Measurements from ENCODE around the gene ETV6.

ETV6 gene

DNA sequence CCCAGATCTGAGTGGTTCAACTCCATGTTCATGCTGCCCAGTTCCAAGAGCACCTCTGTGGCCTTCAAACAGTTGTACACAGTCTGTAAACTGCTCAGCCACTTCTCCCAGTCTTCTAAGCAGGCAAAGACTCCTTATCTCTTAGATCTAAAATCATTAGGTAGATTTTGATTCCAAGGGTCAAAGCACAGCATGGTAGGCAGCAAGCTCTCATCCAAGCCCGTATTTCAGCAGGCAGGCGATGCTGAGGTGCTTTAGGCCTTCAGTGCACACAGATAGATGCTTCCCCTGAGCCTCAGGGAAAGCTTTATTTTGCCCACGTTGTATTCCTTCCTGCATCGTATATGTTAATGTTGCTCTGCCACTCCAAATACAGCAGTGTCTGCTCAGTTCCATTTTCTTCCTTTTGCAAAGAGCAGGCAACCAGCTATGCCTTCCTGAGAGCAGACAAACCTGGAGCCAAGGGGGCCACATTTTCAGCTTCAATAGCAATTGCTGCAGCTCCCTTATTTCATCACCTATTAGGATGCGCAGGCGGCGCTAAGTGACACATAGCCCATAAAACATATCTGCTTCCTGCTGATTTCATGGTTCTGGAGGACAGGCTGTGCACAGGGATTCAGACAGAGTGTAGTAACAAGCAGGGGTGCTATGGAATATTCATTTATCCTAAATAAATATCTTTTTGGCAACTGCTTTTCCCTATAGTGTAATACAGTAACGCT is 67.5 kb downstream of the ETV6 start:
- no peak for DNase-seq (ENCODE audit: low read depth, low spot score)

DNA sequence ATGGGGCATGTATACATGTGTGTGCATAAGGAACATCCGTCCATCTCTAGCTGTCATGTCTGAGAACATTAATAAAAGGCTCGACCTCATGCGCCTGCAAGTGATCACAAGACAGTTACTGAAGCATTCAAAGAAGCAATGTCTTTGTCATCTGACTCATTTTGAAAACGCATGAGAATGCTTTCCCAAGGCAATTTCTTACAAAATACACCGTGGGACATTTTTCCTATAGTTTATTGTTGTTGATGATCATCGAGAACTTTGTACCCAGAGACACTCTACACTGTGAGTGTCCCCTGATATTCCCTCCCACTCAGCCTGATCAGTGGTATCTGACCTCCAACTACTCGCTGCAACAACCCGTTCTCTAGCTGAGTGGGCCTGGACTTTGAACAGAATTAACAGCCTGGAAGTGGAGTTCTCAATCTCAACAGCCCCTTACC is 68.1 kb downstream of the ETV6 start:
- no peak for DNase-seq (ENCODE audit: low read depth, low spot score)

DNA sequence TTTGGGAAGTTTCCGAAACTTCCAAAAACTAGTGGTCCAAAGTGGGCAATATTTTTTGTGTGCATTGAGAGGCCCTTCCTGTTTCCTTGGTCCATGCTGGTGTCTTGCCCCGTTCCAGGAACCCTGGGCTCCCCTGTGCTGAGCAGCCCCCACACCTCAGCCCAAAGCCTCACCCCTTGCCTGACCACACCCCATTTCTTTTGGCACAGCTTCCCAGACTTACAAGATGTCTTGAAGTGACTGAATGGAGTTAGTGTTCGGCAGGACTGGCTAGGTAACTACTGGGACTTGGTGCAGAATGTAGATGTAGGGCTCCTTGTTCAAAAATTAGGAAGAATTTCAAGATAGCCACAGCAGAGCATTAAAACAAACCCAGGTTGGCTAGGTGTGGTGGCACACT is 68.6 kb downstream of the ETV6 start:
- no peak for DNase-seq (ENCODE audit: low read depth, low spot score)

DNA sequence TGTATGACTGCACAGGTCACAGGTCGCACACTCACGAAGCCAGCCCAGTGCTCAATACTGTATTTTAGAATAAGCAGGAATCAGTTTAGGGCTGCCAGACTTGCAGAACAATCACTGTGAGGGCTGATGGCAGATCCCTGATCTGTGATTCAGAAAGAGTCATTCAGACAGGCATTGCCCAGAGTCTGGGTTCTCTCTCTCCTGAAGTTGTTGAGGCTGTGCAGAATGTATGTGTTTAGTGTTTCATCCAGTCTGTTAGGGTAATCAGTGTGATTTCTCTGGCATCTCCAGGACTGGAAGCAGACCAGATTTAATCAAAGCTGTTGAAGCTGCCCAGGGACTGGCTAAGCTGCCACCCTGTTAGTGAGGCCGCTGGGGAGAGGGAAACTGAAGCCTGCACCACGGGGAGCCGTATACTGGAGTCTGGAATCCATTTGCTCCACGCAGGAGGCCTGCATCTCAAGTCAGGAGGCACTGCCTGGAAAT is 69.3 kb downstream of the ETV6 start:
- no peak for DNase-seq (ENCODE audit: low read depth, low spot score)

DNA sequence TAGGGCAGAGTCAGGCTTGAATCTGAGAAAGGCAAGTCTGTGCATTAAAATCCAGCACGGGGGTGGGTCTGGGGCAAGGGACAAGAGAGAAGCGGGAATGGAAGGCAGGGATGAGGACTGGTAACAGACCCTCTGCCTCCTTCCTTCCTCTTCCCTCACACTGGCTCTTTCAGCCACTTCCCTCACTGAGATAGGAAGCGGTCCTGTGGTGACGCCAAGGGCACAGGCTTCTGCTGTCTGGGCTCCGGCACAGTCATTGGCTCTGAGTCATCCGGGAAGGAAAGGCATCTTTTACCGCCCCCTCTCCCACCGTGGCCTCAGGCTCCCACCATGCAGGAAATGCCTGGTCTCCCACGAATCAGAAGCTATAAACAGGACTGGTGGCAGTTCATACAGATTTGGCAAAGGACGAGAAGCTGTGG is 70.2 kb downstream of the ETV6 start:
- no peak for DNase-seq (ENCODE audit: low read depth, low spot score)

DNA sequence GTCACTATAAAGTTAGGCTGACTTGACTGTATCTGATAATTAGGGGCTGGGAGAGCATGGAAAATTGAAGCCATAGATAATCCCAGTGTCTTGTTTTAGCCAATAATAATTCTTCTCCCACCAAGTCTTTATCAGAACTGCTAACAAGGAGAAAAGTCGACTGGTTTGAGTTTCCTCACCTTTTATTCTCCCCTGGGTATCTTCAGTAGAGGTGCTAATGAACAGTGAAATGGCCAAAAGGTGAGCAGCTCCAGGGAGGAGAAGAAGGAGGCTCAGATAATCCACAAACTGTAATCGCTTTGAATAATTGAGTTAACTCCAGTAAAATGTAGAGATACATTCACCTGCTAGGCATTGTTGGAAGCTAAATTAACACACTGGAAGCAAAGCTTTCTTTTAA is 72.6 kb downstream of the ETV6 start:
- no peak for DNase-seq (ENCODE audit: low read depth, low spot score)

DNA sequence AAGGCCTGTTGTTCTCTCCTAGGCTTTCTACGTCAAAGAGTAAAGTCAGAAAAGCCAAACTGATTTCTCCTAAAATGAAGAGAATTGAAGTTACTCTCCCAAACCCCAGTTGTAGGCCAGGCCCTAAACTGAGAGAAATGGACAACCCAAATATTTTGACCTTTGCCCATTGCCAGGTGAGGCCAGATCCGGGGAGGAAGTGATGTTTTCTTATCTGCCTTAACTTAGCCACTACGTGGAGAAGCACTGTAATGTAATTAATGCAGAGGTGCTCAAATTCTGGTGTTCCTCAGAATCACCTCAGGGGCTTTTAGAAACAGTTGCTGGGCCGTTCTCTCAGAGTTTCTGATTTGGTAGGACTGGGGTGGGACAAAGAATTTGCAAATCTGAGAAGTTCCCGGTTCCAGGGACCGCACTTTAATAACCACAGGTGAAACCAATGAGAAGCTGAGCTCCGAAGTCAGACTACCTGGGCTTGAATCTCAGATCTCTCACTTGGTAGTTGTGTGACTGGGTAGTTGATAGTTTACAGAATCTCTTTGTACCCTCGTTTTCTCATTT is 73.2 kb downstream of the ETV6 start:
- no peak for DNase-seq (ENCODE audit: low read depth, low spot score)

DNA sequence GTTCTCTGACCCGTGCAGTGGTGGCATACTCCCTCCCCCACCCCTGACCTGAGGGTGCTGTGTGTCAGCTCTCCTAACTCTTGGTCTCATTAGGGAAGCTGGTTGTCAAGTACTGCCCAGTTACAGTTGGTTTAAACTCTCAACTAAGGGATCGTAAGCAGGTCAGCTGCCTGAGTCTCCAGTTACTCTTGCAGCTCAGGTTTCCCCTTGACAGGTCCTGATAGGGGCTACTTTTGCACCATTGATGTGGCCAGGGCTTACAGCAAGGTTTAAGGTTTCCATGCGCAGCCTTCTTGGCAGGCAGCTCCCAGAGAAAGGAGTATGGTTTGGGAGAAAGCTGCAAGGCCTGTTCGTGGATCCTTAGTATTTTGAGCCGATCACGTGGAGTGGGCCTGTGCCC is 74.5 kb downstream of the ETV6 start:
- DNase-seq (ENCODE audit: low read depth, low spot score) = no peak

DNA sequence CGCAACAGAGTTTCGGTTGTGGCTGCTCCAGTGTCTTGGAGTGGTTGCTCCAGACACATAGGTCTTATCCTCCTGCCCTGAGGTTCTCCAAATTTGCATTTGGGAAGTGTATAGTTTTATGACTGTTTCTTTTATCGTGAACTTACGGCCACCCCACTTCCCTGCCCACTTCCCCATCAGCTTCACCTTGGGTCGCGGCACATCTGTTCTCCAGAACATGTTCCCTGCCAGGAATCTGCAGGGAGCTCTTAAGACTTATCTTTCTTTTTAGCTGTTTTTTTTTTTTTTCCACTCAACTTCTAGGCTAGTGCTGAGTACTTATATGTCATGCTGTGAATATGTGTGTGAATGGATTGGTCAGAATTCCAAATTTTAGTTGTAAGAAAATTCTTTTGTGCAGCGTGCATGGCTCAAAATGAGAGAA is 75.4 kb downstream of the ETV6 start:
- DNase-seq (ENCODE audit: low read depth, low spot score) = no peak

DNA sequence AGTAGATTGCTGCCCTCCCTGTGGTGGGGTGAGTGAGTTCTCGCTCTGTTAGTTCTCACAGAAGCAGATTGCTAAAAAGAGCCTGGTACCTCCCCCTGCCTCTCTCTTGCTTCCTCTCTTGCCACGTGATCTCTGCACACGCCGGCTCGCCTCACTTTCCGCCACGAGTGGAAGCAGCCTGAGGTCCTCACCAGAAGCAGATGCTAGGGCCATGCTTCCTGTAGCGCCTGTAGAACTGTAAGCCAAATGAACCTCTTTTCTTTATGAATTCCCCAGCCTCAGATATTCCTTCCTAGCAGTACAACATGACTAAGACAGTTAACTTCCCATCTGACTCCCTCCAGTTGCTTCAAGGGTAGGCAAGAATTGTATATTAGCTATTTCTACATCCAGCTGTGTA is 76.2 kb downstream of the ETV6 start:
- no peak for DNase-seq (ENCODE audit: low read depth, low spot score)

DNA sequence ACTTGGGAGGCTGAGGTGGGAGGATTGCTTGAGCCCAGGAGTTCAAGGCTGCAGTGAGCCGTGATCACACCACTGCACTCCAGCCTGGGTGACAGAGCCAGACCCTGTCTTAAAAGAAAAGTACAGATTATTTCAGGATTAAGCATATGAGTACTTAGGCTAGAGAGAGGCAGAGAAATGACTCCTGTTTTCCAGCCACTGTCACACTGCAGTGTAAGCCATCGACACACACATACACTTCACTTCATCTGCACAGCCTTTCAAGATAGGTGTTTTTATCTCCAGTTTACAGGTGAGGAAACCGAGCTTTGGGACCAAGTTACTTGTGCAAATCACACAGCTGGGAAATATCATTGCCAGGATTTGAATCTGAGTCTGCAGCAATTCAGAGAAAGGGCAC is 77.2 kb downstream of the ETV6 start:
- no peak for DNase-seq (ENCODE audit: low read depth, low spot score)

DNA sequence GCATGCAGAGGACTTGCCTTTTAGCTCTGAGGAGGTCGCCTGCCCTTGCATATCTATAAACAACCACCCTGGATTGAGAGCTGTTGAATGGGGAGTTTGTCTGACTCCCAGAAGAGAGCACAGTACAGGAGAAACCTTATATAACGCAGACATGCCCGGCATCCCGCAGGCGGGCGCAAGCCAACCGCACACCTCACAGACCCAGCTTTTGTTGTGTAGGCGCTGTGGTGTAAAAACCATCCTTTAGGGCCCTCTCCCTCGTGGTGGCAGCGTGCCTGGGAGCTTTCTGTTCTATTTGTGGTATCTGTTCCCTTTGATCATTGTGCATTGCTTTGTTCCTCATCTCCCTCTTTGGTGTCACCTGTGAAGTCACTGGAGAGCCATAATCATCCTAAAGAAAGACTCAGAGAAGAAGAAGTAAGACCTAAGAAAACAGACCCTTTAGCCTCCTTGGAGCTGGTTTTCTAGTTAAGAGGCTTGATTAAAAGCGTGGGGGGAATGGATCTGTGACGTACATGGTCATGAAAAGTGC is 77.7 kb downstream of the ETV6 start:
- peak; percentile 21 for DNase-seq (ENCODE audit: low read depth, low spot score)

DNA sequence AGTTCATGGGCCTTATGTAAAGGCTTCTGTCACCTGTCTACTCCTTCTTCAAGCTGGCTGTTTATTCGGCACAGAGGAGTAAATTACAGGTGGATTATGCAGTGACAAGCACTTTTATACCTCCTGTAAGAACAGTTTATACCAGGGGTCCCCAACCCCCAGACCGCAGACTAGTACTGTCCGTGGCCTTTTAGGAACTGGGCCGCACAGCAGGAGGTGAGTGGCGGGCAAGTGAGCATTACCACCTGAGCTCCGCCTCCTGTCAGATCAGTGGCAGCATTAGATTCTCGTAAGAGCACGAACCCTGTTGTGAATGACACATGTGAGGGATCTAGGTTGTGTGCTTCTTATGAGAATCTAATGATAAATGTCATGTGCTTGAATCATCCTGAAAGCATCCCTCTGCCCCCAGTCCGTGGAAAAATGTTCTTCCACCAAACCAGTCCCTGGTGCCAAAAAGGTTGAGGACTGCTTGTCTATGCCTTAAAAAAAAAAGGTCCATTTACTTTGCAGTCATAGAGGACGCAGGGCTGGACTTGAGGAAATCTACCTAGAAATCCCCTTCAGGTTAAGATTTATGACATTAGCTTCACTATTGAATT is 78.8 kb downstream of the ETV6 start:
- no peak for DNase-seq (ENCODE audit: low read depth, low spot score)

DNA sequence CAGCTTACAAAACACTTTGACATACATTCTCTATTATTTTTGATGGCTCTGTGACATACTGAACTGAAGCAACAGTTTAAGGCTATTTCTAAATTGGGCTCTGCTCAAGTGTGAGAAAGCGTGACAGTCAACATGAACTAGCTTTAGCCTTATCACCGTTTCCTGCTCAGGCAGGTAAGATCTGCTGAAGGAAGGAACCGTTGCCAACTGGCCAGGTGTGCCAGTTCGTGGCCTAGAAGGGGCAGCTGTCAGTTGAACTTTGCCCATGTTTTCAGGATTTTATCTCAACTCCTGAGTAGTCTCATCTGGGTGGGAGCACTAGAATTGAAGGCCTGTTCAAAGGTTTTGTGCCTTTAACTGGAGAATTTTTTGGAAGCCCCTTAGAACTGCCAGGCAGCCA is 79.5 kb downstream of the ETV6 start:
- no peak for DNase-seq (ENCODE audit: low read depth, low spot score)

DNA sequence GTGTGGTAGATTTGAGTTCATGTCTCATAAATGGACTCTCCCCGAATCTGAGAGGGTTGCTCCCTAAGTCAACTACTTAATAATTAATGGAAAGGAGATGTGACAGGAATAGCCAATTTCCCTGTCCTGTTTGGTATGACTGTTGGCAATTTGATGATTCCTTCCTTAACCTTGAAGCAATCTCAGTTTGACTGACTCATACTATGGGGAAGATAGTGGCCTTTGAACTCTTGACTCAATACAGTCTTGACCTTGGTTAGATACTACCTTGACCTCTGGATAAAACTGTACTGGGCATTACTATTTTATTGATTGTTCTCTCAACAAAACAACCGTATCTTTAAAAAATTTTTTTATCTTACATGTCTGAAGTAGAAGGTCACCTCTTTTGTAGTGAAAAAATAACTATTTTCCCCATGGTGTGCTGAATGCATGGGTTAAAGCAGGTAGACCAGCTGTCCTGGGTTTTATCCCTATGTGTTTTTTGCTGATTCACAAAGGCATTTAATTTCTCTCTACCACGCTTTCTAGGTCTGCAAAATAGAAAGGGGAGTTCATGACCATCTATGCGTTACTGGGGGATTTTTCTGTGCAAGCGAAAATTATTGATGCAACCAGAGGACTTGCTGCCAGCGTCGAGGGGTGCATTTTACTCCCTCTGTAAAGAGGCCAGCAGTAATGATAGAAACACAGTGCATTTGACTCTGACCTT is 80.1 kb downstream of the ETV6 start:
- no peak for DNase-seq (ENCODE audit: low read depth, low spot score)

DNA sequence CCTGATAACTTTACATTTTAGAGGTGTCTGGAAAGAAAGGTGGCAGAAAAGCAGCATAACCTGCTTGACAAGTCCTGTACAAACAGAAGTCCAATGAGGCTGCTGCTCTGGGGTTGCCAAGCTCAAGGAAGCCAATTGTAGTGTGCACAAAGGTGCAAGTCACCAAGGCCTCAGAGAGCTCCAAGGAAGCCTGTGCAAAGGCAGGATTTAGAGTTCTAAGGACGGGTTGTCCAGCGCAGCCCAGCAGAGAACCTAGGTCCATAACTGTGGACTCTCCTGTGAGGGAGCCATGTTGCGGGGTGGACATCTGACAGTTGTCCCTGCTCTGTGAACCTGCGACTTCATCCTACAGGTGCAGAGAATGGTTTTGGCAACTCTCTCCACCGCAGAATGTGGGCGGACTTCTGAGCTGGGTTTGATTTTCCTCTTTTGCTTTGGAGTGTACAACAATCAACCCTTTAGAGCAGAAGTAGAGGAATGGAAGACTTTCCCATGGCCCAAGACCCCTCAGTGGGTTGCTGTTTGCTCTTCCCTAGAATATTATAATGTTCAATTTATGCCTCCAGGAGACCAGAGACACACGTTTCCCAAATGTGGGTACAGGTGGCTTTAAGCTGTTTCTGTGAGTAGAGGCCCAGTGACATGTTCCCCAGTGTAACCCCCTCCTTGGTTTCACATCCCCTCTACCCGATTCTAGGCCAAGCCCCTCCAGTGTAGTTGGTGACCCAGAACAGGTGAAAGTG is 81.0 kb downstream of the ETV6 start:
- DNase-seq (ENCODE audit: low read depth, low spot score) = no peak

DNA sequence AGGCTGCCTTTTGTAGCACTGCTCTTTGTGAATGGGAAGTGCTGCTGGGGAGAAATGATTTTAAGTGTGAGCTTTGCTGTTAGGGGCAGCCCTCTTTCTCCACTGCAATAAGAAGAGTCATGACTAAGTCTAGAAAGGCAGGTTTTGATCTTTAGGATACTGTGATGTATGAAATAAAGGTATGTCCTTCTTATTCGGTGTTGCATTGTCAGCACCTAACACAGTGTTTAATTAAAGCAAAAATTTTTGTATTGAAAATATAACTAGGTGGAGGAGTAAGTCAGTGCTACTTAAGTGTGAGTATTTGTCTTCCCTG is 81.5 kb downstream of the ETV6 start:
- no peak for DNase-seq (ENCODE audit: low read depth, low spot score)

DNA sequence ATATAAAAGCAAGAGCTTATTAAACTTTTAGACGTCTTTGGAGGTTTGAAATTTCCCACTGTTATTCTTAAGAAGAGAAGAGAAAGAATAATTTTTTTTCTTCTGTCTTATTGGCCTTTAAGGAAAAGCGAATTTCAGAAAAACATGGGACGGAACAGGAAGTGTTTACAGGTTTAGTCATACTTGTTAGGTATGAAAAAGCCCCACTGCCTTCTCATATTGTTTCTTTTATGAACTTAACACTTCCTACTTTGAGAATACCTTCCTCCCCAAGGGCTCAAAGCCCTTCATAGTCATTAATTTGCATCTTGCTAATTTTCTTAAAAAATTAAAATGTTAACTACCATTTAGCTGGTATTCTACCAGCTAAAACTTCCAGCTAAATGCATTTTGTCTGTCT is 82.0 kb downstream of the ETV6 start:
- DNase-seq (ENCODE audit: low read depth, low spot score) = no peak

DNA sequence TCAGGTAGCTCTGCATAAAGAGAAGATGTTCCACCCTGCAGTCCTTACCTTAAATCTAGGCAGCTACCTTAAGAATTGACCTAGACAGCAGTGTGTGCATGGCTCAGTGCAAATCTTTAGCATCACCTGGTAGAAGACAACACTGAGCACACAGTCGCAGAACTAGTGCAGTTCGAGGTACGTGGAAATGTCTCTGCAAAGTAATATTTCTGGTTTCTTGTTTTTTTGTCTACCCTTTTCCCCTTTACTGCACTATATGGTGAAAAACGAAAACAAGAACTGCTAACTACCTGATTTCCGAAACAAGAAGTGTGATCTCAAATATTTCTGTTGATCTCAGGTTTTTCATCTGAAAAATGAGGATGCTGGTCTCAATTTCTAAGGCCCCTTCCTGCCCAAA is 82.5 kb downstream of the ETV6 start:
- DNase-seq (ENCODE audit: low read depth, low spot score) = no peak

DNA sequence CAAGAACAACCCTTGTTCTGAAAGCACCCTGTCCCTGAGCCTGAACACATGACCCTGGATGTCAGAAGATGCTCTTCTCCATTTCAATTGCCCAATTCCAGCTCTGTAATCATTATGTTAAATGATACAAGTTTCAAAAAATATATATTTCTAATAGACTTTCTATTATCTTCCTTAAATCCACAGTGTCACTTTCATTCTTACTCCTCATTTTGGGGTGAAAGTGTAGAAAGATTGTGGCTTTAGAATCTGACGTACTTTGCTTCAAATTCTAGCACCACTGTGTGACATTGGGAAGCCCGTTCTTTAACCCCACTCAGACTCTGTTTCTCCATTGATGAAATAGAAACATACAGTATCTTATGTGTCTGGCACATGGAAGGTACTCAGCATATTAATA is 83.2 kb downstream of the ETV6 start:
- no peak for DNase-seq (ENCODE audit: low read depth, low spot score)

DNA sequence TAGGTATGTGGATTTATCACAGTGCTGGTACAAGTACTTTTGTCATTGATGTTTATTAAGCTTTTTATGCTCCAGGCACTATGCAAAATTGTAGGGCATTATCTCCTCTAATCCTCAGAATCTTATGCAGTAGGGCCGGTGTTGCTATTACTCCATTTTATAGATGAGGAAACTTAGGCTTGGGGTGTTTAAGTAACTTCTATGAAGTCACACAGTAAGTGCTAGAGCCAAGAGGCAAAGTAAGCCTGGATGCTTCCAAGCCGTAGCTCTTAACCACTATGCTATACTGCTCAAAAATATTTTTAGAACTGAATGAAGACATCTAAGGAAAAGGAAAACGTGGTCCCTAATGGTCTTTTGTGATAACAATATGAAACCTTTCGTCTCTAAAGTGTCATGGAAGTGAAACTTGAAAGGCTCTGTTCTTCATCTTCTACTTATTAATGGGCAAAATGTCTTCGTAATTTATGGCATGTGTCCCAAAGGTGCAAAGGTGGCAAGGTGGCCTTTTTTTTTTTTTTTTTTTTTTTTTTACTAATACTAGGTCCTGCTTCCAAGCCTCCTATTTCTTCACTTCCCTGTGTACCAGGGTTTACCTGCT is 85.2 kb downstream of the ETV6 start:
- DNase-seq (ENCODE audit: low read depth, low spot score) = no peak
